ENCODE measurements around the gene P2RX6.

The P2RX6 gene

GRCh38 chr22:21015466-21016006 is 571 bp downstream of the P2RX6 start:
- DNase-seq = no peak

GRCh38 chr22:21016644-21017420 is 1.9 kb downstream of the P2RX6 start:
- no peak for DNase-seq

- no peak for DNase-seq
Measured at GRCh38 chr22:21018314-21018713, 3.3 kb downstream of the P2RX6 start.

GRCh38 chr22:21020802-21021429 is 6.0 kb downstream of the P2RX6 start:
- DNase-seq = no peak

GRCh38 chr22:21022507-21022906 is 7.5 kb downstream of the P2RX6 start:
- DNase-seq = no peak

- DNase-seq = no peak
Measured at GRCh38 chr22:21022955-21023614, 8.1 kb downstream of the P2RX6 start.

- DNase-seq = peak in 1 of 6 experiments; percentile 14
Measured at GRCh38 chr22:21025266-21025665, 10.3 kb downstream of the P2RX6 start.

GRCh38 chr22:21025763-21026755 is 11.1 kb downstream of the P2RX6 start:
- no peak for DNase-seq

- no peak for DNase-seq
Measured at GRCh38 chr22:21026783-21027692, 12.1 kb downstream of the P2RX6 start.

- DNase-seq = no peak
Measured at GRCh38 chr22:21028277-21029251, 13.6 kb downstream of the P2RX6 start.

- DNase-seq = no peak
Measured at GRCh38 chr22:21029486-21030025, 14.6 kb downstream of the P2RX6 start.

- no peak for DNase-seq
Measured at GRCh38 chr22:21030032-21030431, 15.1 kb downstream of the P2RX6 start.

GRCh38 chr22:21030621-21031544 is 15.9 kb downstream of the P2RX6 start:
- no peak for DNase-seq

GRCh38 chr22:21031545-21032036 is 16.6 kb downstream of the P2RX6 start:
- DNase-seq = no peak

- no peak for DNase-seq
Measured at GRCh38 chr22:21032037-21032867, 17.3 kb downstream of the P2RX6 start, which contains the start of gene SLC7A4. TSS of gene SLC7A4 (minus strand) at chr22:21032561. CDS start at chr22:21031812, 749 bp downstream.

- DNase-seq = no peak
Measured at GRCh38 chr22:21032868-21033688, 18.1 kb downstream of the P2RX6 start.
